ENCODE data around the gene SMAD7.

Gene SMAD7

DNA sequence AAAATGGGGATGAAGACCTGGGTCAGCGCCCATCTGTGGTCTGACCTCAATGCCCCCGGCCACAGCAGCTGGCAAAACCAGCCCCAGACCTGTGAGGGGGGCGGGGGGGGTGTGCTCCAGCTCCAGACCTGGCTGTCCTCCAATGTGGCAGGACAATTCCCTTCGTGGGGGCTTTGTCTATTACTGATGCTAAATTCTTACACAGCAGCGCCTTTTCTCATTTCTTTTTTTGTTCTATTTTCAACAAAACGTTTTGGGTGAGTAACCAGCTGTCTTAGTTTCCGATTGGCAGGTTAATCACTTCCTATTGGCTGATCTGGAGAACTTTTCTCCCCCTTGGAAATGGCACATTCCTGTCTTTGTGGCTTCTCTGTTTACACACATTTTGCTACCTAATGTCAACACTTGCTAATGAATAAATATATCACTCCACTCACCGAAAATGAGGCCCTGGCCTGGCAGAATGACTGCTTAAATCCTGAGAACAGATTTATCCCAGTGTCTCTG is 4.4 kb downstream of the SMAD7 start:
- Mint-ChIP-seq H3K36me3 (ENCODE audit: low read depth) (peaks cover 25% of the 10 kb centered on the region), H3K27ac (no peak overlapping the region), H3K9me3 (no peaks in the 10 kb centered on the region), H3K4me1 (peaks cover 69% of the 10 kb centered on the region), H3K4me3 (peak overlapping the region; percentile 99), H3K27me3 (ENCODE audit: low read depth, poor library complexity) (no peaks in the 10 kb centered on the region)
- no peak for DNase-seq
- TF ChIP-seq, protein P1, sequence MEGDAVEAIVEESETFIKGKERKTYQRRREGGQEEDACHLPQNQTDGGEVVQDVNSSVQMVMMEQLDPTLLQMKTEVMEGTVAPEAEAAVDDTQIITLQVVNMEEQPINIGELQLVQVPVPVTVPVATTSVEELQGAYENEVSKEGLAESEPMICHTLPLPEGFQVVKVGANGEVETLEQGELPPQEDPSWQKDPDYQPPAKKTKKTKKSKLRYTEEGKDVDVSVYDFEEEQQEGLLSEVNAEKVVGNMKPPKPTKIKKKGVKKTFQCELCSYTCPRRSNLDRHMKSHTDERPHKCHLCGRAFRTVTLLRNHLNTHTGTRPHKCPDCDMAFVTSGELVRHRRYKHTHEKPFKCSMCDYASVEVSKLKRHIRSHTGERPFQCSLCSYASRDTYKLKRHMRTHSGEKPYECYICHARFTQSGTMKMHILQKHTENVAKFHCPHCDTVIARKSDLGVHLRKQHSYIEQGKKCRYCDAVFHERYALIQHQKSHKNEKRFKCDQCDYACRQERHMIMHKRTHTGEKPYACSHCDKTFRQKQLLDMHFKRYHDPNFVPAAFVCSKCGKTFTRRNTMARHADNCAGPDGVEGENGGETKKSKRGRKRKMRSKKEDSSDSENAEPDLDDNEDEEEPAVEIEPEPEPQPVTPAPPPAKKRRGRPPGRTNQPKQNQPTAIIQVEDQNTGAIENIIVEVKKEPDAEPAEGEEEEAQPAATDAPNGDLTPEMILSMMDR (IDR thresholded peaks at IDR 0.05): no peak

DNA sequence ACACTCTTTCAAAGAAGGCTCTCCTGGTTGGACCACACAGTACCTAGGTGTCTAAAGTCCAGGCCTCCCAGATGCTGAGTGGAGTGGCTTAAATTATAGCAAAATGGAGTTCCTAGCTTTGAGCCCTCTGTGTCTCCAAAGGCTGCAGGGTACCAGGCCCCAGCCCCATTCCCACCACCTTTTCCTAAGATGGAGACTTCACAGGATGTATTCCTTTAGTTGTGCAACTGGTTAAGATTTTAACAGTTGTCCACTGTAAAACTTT is 4.9 kb downstream of the SMAD7 start:
- Mint-ChIP-seq H3K36me3 (ENCODE audit: low read depth) (peaks cover 25% of the 10 kb centered on the region), H3K27me3 (ENCODE audit: low read depth, poor library complexity) (no peaks in the 10 kb centered on the region), H3K9me3 (no peaks in the 10 kb centered on the region), H3K27ac (no peak overlapping the region), H3K4me3 (peak overlapping the region; percentile 99), H3K4me1 (peaks cover 74% of the 10 kb centered on the region)
- TF ChIP-seq, protein P1 (IDR thresholded peaks at IDR 0.05): no peak
- no peak for DNase-seq

DNA sequence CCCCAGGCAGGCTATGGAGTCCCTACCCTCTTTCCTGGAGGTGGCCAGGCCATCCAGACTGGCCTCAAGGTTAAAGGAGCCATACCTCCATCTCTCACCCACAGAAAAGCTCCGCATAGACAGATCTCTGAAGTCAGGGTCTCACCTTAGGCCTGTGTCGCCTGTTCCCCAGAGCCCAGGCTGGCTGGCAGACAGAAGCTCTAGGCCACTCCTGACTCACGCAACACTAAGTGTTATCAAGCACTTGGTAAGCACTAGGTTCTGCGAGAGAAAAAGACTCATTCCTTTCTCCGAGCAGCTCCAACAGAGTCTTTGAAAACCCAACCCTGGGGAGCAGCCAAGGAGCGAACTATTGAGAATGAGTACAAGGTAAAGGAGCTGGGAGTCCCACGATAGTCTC is 6.1 kb downstream of the SMAD7 start:
- H3K4me1 Mint-ChIP-seq: peaks cover 87% of the 10 kb centered on the region
- H3K27ac Mint-ChIP-seq: no peak overlapping the region
- no peak for DNase-seq
- peak overlapping the region; percentile 63 for H3K4me3 Mint-ChIP-seq
- TF ChIP-seq, protein P1 (IDR thresholded peaks at IDR 0.05): no peak
- no peaks in the 10 kb centered on the region for H3K9me3 Mint-ChIP-seq
- H3K36me3 Mint-ChIP-seq (ENCODE audit: low read depth): peaks cover 25% of the 10 kb centered on the region
- H3K27me3 Mint-ChIP-seq (ENCODE audit: low read depth, poor library complexity): no peaks in the 10 kb centered on the region

DNA sequence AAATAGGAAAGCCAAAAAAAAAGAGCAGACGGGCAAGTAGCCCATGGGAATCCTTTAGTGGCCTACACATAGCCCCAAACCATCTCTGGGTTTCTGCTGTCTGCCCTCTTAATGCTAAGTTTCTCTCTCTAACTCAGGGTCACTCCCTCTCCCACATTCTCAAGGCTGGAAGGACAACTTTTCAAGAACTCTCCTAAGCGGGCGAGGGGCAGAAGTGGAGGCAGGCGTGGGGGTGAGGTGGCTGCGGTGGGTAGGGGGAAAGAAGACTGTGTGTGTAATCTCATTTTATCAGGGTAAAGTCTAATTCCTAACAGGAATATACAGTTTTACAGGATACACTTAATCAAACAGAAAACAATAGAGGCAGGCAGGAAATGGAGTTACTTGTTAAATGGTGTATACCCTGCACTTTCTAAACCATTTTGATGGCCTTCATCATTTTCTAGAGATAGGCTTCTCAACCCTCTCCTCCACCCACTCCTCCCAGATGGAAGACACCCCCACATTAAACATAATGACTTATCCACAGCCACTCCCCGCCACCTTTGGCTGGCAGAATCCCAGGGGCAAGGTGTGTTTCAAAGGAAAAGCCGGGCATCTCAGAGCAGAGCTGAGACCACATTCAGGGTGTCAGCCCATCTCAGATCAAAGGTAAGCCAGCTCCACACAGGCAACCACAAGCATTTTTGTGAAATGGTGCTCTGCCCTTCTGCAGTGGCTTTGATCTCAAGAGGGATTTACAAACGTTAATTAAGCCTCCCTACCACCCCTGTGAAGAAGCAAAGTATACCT is 6.8 kb downstream of the SMAD7 start:
- Mint-ChIP-seq H3K9me3 (no peaks in the 10 kb centered on the region), H3K36me3 (ENCODE audit: low read depth) (peaks cover 25% of the 10 kb centered on the region), H3K27ac (no peak overlapping the region), H3K27me3 (ENCODE audit: low read depth, poor library complexity) (no peaks in the 10 kb centered on the region), H3K4me3 (peak overlapping the region; percentile 53), H3K4me1 (peaks cover 94% of the 10 kb centered on the region)
- TF ChIP-seq, protein P1 (IDR thresholded peaks at IDR 0.05): no peak
- no peak for DNase-seq

DNA sequence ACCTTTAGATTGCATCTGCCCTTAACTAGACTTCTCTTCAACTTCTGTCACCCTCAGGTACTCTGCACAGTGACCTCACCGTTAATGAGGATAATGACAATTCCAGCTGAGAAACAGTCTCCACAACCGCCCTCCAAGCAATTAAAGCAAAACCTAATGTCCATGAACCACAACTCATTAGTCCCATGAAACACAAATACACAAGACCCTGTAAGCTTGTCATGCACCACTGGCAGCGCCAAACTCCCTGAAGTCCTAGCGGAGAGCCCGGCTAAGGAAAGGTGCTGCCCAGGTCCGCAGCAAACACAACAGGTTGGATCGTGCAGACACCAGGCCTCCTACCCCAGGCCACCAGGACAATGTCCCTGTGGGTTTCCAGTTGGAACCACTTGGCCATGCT is 7.4 kb downstream of the SMAD7 start:
- H3K4me3 Mint-ChIP-seq: peak overlapping the region; percentile 53
- H3K9me3 Mint-ChIP-seq: no peaks in the 10 kb centered on the region
- TF ChIP-seq, protein P1 (IDR thresholded peaks at IDR 0.05): no peak
- peaks cover 25% of the 10 kb centered on the region for H3K36me3 Mint-ChIP-seq (ENCODE audit: low read depth)
- no peaks in the 10 kb centered on the region for H3K27me3 Mint-ChIP-seq (ENCODE audit: low read depth, poor library complexity)
- DNase-seq: no peak
- H3K4me1 Mint-ChIP-seq: peaks cover 100% of the 10 kb centered on the region
- no peak overlapping the region for H3K27ac Mint-ChIP-seq
